H1 (cell line): Measurements from ENCODE around the gene MRPL55. TPM values are rescaled to one million over a fixed set of nuclear protein-coding genes. Genes with fewer than 3 reads are reported as not detected.

ENCODE experiments used
- CTCF ChIA-PET: fragments of 300-600 bp; sonication (Branson Sonifier 250); formaldehyde crosslinking; loops from one replicate; lab custom pipeline; 2021; ENCODE audit not compliant: partially characterized antibody; lab: Charles Lee
- POLR2A ChIA-PET: fragments of 300-600 bp; sonication (Branson Sonifier 250); formaldehyde crosslinking; loops from one replicate; lab custom pipeline; 2021; ENCODE audit warnings: inconsistent platforms; ENCODE audit not compliant: partially characterized antibody; lab: Charles Lee
- DNase-seq, 2 experiments: peaks; one replicate each; pipeline versions ENCODE4 v3.0.0 to v3.0.0-alpha.2; 2010 to 2022; ENCODE audit warnings: low spot score in 2 of 2, low read depth in 1 of 2, mixed read lengths in 1 of 2
- FAIRE-seq: peaks from 2 replicates; lab custom pipeline; 2011; peaks lifted over from hg19 to GRCh38; lab: Jason Lieb, UNC
- H2AFZ ChIP-seq: 2 replicates; pipeline ENCODE4 v1.8.1; 2012; ENCODE audit warnings: low read length, inconsistent platforms
- H2AK5ac ChIP-seq: 2 replicates; pipeline ENCODE4 v1.6.1; 2013; ENCODE audit warnings: low read depth, low read length
- H2BK120ac ChIP-seq: replicated peaks from 2 replicates; pipeline ENCODE3; 2013; ENCODE audit warnings: low read depth, low read length, inconsistent platforms
- H2BK12ac ChIP-seq: 2 replicates; pipeline ENCODE4 v1.6.1; 2013; ENCODE audit warnings: low read depth, low read length
- H2BK15ac ChIP-seq: 2 replicates; pipeline ENCODE4 v1.6.1; 2013; ENCODE audit warnings: low read length
- H2BK20ac ChIP-seq: 2 replicates; pipeline ENCODE4 v1.6.1; 2013; ENCODE audit warnings: low read length
- H2BK5ac ChIP-seq: 2 replicates; pipeline ENCODE4 v1.6.1; 2013; ENCODE audit warnings: low read depth, low read length
- H3K14ac ChIP-seq: 2 replicates; pipeline ENCODE4 v1.6.1; 2013; ENCODE audit warnings: inconsistent platforms; ENCODE audit not compliant: insufficient read length
- H3K18ac ChIP-seq: 2 replicates; pipeline ENCODE4 v1.6.1; 2013; ENCODE audit warnings: low read length; ENCODE audit errors: extremely low read depth
- H3K23ac ChIP-seq: 2 replicates; pipeline ENCODE4 v1.6.1; 2013; ENCODE audit warnings: inconsistent platforms; ENCODE audit not compliant: insufficient read length
- H3K23me2 ChIP-seq: 2 replicates; pipeline ENCODE4 v1.6.1; 2013; ENCODE audit warnings: low read depth, low read length
- H3K27ac ChIP-seq: 2 replicates; pipeline ENCODE4 v1.6.1; 2011; ENCODE audit warnings: low read depth, low read length, inconsistent platforms
- H3K27me3 ChIP-seq, 4 experiments: replicated peaks in 1 of 4; 1 replicate in 1 of 4; 2 replicates in 3 of 4; pipeline versions ENCODE4 v1.6.1 to v1.8.1; 2011 to 2013; ENCODE audit warnings: low read length in 3 of 4, mild to moderate bottlenecking in 3 of 4, inconsistent platforms in 2 of 4, mixed read lengths in 2 of 4, moderate library complexity in 1 of 4; ENCODE audit not compliant: control insufficient read depth in 3 of 4, insufficient read depth in 3 of 4; ENCODE audit errors: extremely low read depth in 1 of 4
- H3K36me3 ChIP-seq, 4 experiments: 2 replicates each; pipeline versions ENCODE4 v1.6.1 to v1.8.1; 2011 to 2013; ENCODE audit warnings: mild to moderate bottlenecking in 4 of 4, low read length in 3 of 4, moderate library complexity in 2 of 4, control low read depth in 1 of 4, inconsistent platforms in 1 of 4; ENCODE audit not compliant: insufficient read depth in 4 of 4, control insufficient read depth in 2 of 4
- H3K4ac ChIP-seq: replicated peaks from 2 replicates; pipeline ENCODE3; 2013; ENCODE audit warnings: low read length, low read depth, mixed read lengths, inconsistent platforms; ENCODE audit not compliant: insufficient read length
- H3K4me1 ChIP-seq, 4 experiments: replicated peaks in 1 of 4; 1 replicate in 1 of 4; 2 replicates in 3 of 4; pipeline versions ENCODE4 v1.6.1 to v1.8.1; 2011 to 2013; ENCODE audit warnings: low read length in 3 of 4, inconsistent platforms in 2 of 4, mixed read lengths in 1 of 4; ENCODE audit not compliant: insufficient read depth in 4 of 4, control insufficient read depth in 3 of 4
- H3K4me2 ChIP-seq, 2 experiments: 2 replicates each; pipeline versions ENCODE4 v1.6.1 to v1.8.1; 2011 to 2013; ENCODE audit warnings: low read depth in 2 of 2, low read length in 2 of 2, control low read depth in 1 of 2, inconsistent platforms in 1 of 2, mild to moderate bottlenecking in 1 of 2; ENCODE audit not compliant: insufficient read depth in 1 of 2
- H3K4me3 ChIP-seq, 4 experiments: fragments of 200-600, 300-600 bp in 1 of 4; sonication (generic), shearing (Covaris generic), sonication (Bioruptor Twin) in 1 of 4; 2 replicates each; pipeline versions ENCODE4 v1.5.1 to v1.8.1; 2011 to 2016; ENCODE audit warnings: low read length in 4 of 4, low read depth in 3 of 4, control low read depth in 2 of 4, inconsistent platforms in 2 of 4, mild to moderate bottlenecking in 2 of 4, mixed read lengths in 1 of 4, moderate library complexity in 1 of 4; ENCODE audit not compliant: insufficient read depth in 2 of 4; ENCODE audit errors: extremely low read depth in 1 of 4
- H3K56ac ChIP-seq: replicated peaks from 2 replicates; pipeline ENCODE3; 2013; ENCODE audit warnings: low read depth, mild to moderate bottlenecking, mixed read lengths, low read length, inconsistent platforms; ENCODE audit not compliant: insufficient read length
- H3K79me1 ChIP-seq: 2 replicates; pipeline ENCODE4 v1.6.1; 2013; ENCODE audit warnings: low read depth, low read length, control low read depth
- H3K79me2 ChIP-seq, 2 experiments: 2 replicates each; pipeline versions ENCODE4 v1.6.1 to v1.8.1; 2012 to 2013; ENCODE audit warnings: low read length in 2 of 2, mild to moderate bottlenecking in 2 of 2, inconsistent platforms in 1 of 2; ENCODE audit not compliant: insufficient read depth in 2 of 2, control insufficient read depth in 1 of 2
- H3K9ac ChIP-seq, 4 experiments: replicated peaks in 1 of 4; 1 replicate in 1 of 4; 2 replicates in 3 of 4; pipeline versions ENCODE4 v1.6.1 to v1.8.1; 2011 to 2013; ENCODE audit warnings: low read depth in 3 of 4, low read length in 3 of 4, control low read depth in 2 of 4, mild to moderate bottlenecking in 2 of 4, moderate library complexity in 2 of 4, inconsistent platforms in 1 of 4; ENCODE audit errors: extremely low read depth in 1 of 4
- H3K9me3 ChIP-seq, 2 experiments: 2 replicates each; pipeline versions ENCODE4 v1.6.1 to v1.8.1; 2012 to 2013; ENCODE audit warnings: mild to moderate bottlenecking in 2 of 2, moderate library complexity in 2 of 2, control low read depth in 1 of 2, inconsistent platforms in 1 of 2, low read depth in 1 of 2, low read length in 1 of 2, mixed read lengths in 1 of 2; ENCODE audit not compliant: insufficient read depth in 2 of 2
- H4K20me1 ChIP-seq, 2 experiments: replicated peaks in 1 of 2; 2 replicates each; pipeline versions ENCODE3 to v1.8.1; 2011 to 2013; ENCODE audit warnings: inconsistent platforms in 2 of 2, low read length in 2 of 2, mild to moderate bottlenecking in 1 of 2; ENCODE audit not compliant: insufficient read depth in 2 of 2, control insufficient read depth in 1 of 2
- H4K5ac ChIP-seq: 2 replicates; pipeline ENCODE4 v1.6.1; 2013; ENCODE audit warnings: low read length, low read depth, mixed read lengths, inconsistent platforms; ENCODE audit not compliant: insufficient read length
- H4K8ac ChIP-seq: 2 replicates; pipeline ENCODE4 v1.8.0; 2013; ENCODE audit warnings: mild to moderate bottlenecking, moderate library complexity, low read length, inconsistent platforms; ENCODE audit not compliant: insufficient read depth; ENCODE audit errors: extremely low read depth
- H4K91ac ChIP-seq: replicated peaks from 2 replicates; pipeline ENCODE3; 2013; ENCODE audit warnings: low read length, mixed read lengths, inconsistent platforms; ENCODE audit not compliant: insufficient read length
- CTCF ChIP-seq, 3 experiments: IDR thresholded peaks; 1 replicate in 2 of 3; 2 replicates in 1 of 3; pipeline versions ENCODE4 v1.5.1 to v1.6.1; 2011; ENCODE audit warnings: low read length in 3 of 3, mild to moderate bottlenecking in 3 of 3, inconsistent platforms in 2 of 3, low read depth in 1 of 3, moderate library complexity in 1 of 3; ENCODE audit not compliant: insufficient read depth in 1 of 3; ENCODE audit errors: control extremely low read depth in 1 of 3
- POLR2AphosphoS5 ChIP-seq: IDR thresholded peaks from 2 replicates; pipeline ENCODE4 v1.6.1; 2011; ENCODE audit warnings: low read depth, low read length
- SRF ChIP-seq: IDR thresholded peaks from 2 replicates; pipeline ENCODE4 v1.6.1; 2011; ENCODE audit warnings: mild to moderate bottlenecking, low read depth, low read length, moderate library complexity
- TCF12 ChIP-seq: IDR thresholded peaks from 2 replicates; pipeline ENCODE4 v1.6.1; 2011; ENCODE audit warnings: low read depth, mild to moderate bottlenecking, low read length
- USF2 ChIP-seq: IDR thresholded peaks from 2 replicates; pipeline ENCODE4 v1.6.1; 2011; ENCODE audit warnings: low read length, improper control_type of control experiment
- WGBS, 2 experiments: shearing (Covaris generic) in 1 of 2; methylation state at CpG; one replicate each; pipeline versions ENCODE4 v1.1.6 to v1.1.7; 2013 to 2015; ENCODE audit warnings: low lambda C conversion rate in 2 of 2, mixed read lengths in 2 of 2, inconsistent platforms in 1 of 2, low coverage in 1 of 2, missing lambda C conversion rate in 1 of 2; ENCODE audit not compliant: insufficient replicate concordance in 2 of 2, insufficient coverage in 1 of 2, insufficient read length in 1 of 2; ENCODE audit errors: extremely low coverage in 1 of 2, missing lambda C conversion rate in 1 of 2; 5-methylcytosine and 5-hydroxymethylcytosine counted together
- polyA plus RNA-seq, 7 experiments: library from polyadenylated mRNA; depleted of rRNA in 3 of 7; stranded (reverse) in 5 of 7; unstranded in 2 of 7; fragments of >200 nt in 5 of 7; fragments of 200-250 nt in 2 of 7; gene quantifications; 1 replicate in 5 of 7; 2 replicates in 1 of 7; 4 replicates in 1 of 7; pipeline versions ENCODE4 v1.2.1 to v1.2.3, GENCODE V29; 2011 to 2013; ENCODE audit warnings: missing spikeins in 2 of 7, mixed read lengths in 2 of 7
- total RNA-seq: library from RNA; stranded (reverse); fragmentation: NEBNext Ultra II Directional; extraction: Animal tissue kit (Norgen Biotek cat#: 25700); gene quantifications from 2 replicates; pipeline ENCODE4 v1.2.1, GENCODE V29; 2021

MRPL55 gene
- total and polyA plus RNA-seq, 2 of the 8 experiments (the other 6 are each of a cell fraction or from before 2014, with no cell fraction given), result 59.0 to 244 TPM

- H3K4me2 ChIP-seq, result no peak overlapping the region
These were observed 37.1 kb downstream of the MRPL55 start for GRCh38 chr1:228071839-228072657.

More at GRCh38 chr1:228071839-228072657, 37.1 kb downstream of the MRPL55 start:
- no peak overlapping the region for H3K56ac ChIP-seq
- H3K23me2 ChIP-seq, result peaks cover 26% of the 10 kb centered on the region; the same call in 1 of the 2 replicates
- H4K8ac ChIP-seq, result no peak overlapping the region; the same call in 1 of the 2 replicates
- no peak overlapping the region for H3K14ac ChIP-seq
- no peak overlapping the region for H2BK20ac ChIP-seq
- no peak overlapping the region for H2BK12ac ChIP-seq
- no peaks in the 10 kb centered on the region for H3K79me1 ChIP-seq
- H3K23ac ChIP-seq, result no peak overlapping the region
- H2BK120ac ChIP-seq, result no peak overlapping the region
- H2BK5ac ChIP-seq, result no peak overlapping the region
- H2AFZ ChIP-seq, result no peak overlapping the region
- no peak overlapping the region for H4K91ac ChIP-seq
- H3K9me3 ChIP-seq, result no peaks in the 10 kb centered on the region
- H2AK5ac ChIP-seq, result no peak overlapping the region
- H3K27ac ChIP-seq, result no peak overlapping the region
- H4K5ac ChIP-seq, result no peak overlapping the region
- no peak overlapping the region for H2BK15ac ChIP-seq
- ChIA-PET CTCF (interaction anchor here (2.0 to 6.2 kb wide), 3 partner anchors 11 to 68 kb away, joined by 8 to 115 read pairs (median 14); partner anchors contain the start of gene WNT3A), POLR2A (no interaction called here)
- no peak for DNase-seq
- no peaks in the 10 kb centered on the region for H3K36me3 ChIP-seq
- no peak overlapping the region for H3K4ac ChIP-seq
- peaks cover 0 to 8% (median 0%) of the 10 kb centered on the region in 4 experiments; a peak in 2 of 7 replicates for H3K4me1 ChIP-seq
- H3K4me3 ChIP-seq, result no peak overlapping the region
- H3K18ac ChIP-seq, result no peak overlapping the region
- peaks cover 24 to 90% (median 85%) of the 10 kb centered on the region in 4 experiments for H3K27me3 ChIP-seq
- TF ChIP-seq POLR2AphosphoS5, result peak; percentile 93
- TF ChIP-seq USF2, result no peak
- 0 out of 2 replicates have a peak, but pooled peaks have one; percentile 21 for TF ChIP-seq TCF12
- TF ChIP-seq SRF, result no peak
- TF ChIP-seq CTCF (IDR thresholded peaks at IDR 0.05; ENCODE audit: control extremely low read depth in 1 of 3, insufficient read depth in 1 of 3, low read depth in 1 of 3, low read length in 3 of 3), result peak in 1 of 3 experiments; percentile 21; a peak in 2 of 4 replicates
- WGBS, 2 experiments, result 59 to 100% methylated on average over 2 to 7 of the region's 7 CpGs
- no peak overlapping the region for H3K9ac ChIP-seq
- H4K20me1 ChIP-seq, result peaks cover 2 to 21% of the 10 kb centered on the region in 2 experiments
- no peak for FAIRE-seq
- H3K79me2 ChIP-seq, result no peaks in the 10 kb centered on the region
